Mammary epithelial cell (primary cell): ENCODE results near the gene DGCR8.

Experiments used
- CTCF ChIP-seq, 2 donors: IDR thresholded peaks in 1 of 2; conservative IDR thresholded peaks in 1 of 2; 2 replicates each; pipeline ENCODE4 v1.5.1; 2011 to 2012; ENCODE audit warnings: inconsistent platforms in 2 of 2, low read length in 2 of 2, mild to moderate bottlenecking in 2 of 2, control low read depth in 1 of 2, low read depth in 1 of 2; ENCODE audit not compliant: insufficient read depth in 1 of 2; ENCODE audit errors: extremely low read depth in 1 of 2
- EZH2 ChIP-seq: IDR thresholded peaks from 2 replicates; pipeline ENCODE4 v1.6.1; 2012; ENCODE audit warnings: low read length, inconsistent platforms, borderline replicate concordance

DNA sequence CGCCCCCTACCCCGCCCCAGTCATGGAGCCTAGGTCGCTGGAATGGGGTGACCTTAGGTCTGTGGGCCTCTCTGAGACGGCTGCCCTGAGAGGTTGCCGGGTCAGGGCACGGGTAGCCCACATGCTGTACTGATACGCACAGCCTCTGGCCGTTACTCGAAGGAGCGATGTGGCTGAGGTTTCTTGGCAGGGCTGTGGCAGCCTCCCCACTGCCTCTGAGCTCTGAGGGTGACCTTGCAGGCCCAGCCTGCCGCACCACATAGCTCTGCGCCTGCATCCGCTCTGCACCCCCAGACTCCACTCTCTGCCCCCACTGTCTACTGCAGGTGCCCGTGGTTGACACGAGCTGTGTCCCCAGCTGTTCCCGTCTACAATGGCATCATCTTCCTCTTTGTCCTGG, 58.8 kb downstream of the DGCR8 start:
- TF ChIP-seq CTCF (conservative IDR thresholded peaks at IDR 0.05 in 1 of 2, IDR thresholded peaks at IDR 0.05 in 1 of 2; ENCODE audit: extremely low read depth in 1 of 2, insufficient read depth in 1 of 2, low read depth in 1 of 2, low read length in 2 of 2) (no peak), EZH2 (no peak)
